NOMO-1 (cell line): ENCODE results near the gene HECW1.
"Not testable (repeated sequence)": the region's sequence is repeated elsewhere in the genome, so short reads cannot be mapped to it uniquely, and the experiment has no call there.

ENCODE experiments used
- DNase-seq, 2 experiments: peaks; one replicate each; lab custom pipeline; 2025; ENCODE audit not compliant: unreplicated experiment in 2 of 2; lab: John Stamatoyannopoulos, UW

The HECW1 gene

GRCh38 chr7:43589728-43590127, 477.3 kb downstream of the HECW1 start:
- DNase-seq, result no peak

DNA sequence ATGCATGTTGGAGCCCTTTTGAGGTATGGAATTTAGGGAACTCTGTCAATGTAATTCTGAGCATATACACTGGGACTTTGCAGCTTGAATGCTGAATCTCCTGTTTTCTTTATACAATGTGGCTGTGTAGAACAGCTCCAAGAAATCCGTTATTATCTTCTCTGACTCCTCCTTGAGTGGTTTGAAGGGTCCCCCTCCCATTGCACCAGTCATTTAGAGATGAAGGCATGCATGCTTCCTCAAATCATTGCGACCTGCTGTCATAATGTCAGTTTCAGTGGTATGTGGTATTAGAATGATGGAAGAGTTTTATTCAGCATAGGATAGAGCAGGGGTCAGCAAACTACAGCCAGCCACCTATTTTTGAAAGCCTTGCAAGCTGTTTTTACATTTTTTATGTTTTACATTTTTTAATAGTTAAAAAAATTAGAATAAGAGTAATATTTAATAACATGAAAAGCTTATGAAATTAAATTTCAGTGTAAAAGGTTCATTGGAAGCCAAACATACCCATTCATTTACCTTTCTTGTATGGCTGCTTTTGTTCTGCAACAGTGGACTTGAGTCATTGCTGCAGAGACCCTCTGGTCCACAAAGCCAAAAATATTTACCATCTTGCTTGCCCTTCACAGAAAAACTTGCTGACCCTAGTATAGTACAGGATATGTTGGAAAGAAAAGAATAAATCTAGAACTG, 478.6 kb downstream of the HECW1 start:
- DNase-seq, result peak in 1 of 2 experiments; percentile 48

DNA sequence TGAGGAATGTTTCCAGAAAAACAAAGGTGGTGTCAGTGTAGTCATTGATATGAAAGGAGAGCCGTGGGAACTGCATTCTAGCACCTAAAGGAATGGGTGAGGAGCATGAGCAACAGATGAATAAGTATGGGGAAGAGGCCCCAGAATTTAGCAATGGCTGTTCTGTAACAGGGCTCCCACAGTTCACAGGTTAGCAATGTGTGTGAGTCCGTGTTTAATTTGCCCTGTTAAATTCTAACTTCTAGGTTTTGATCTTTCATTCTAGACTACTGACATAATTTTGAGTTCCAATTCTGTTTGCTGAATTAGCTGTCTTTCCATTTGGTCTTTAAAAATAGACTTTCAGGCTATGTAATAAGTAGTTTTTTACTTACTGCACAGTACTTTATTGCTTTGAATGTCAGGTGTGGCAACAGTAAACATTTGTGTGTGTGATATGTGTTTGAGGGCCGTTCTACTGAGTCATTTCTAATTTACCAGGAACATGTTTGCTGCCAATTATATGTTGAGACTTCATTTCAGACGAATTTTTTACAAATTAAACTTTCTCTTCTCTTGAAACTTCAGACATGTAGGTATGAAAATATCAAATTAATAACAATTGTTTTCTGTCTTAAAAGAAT, 479.2 kb downstream of the HECW1 start:
- DNase-seq, result no peak

DNA sequence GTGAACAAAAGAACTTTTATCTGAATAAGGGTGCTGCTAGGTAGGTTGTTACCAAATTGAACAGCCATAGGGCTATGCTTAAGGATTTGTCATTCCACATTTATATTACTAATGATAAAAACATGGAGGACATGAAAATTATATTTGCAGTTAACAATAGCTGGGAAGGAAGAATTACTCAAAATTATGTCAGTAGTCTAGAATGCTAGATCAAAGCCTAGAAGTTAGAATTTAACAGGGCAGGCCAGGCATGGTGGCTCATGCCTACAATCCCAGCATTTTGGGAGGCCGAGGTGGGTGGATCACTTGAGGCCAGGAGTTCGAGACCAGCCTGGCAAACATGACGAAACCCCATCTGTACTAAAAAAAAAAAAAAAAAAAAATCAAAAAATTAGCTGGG, 479.9 kb downstream of the HECW1 start:
- no peak for DNase-seq

- DNase-seq, result no peak
Measured at GRCh38 chr7:43593010-43593409, 480.6 kb downstream of the HECW1 start.

GRCh38 chr7:43594020-43594419, 481.6 kb downstream of the HECW1 start:
- DNase-seq, result no peak

- DNase-seq, result not testable (repeated sequence)
Measured at GRCh38 chr7:43596426-43596825, 484.0 kb downstream of the HECW1 start.

GRCh38 chr7:43600056-43600455, 487.6 kb downstream of the HECW1 start:
- DNase-seq, result no peak

DNA sequence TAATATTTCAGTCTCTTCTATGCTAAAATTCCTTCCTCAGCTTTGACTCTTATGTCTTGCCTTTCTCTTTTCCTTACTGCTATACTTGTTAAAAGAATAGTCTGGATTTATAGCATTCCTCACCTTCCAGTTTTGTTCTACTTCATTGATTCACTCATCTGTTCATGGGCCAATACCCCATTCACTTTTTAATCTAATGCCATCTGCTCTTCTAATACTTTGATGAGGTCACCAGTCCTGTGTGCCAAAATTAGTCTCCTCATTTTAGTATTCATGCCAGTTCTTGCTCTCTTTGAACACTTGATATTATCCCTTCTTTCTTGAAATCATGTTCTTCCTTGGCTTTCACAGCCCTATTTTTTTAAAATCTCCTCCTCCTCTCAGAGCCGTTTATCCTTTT, 489.8 kb downstream of the HECW1 start:
- no peak for DNase-seq

DNA sequence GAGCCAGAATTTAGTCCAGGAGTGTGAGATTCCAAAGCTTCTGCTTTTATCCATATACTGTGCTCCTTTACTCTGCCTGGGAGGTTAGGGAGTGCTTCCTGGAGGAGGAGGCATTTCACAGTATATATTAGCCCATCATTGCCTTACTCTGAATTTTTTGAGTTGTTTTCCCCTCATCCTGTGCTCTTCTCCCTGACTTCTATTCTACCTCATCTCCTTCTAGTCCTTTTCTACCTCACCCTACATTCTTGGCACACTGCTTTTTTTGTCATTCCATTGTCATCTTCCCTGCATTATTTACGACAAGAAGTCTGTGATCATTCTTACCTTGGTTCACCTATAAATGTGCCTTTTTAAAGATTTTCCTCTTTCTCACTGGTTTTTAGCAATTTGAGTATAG, 491.8 kb downstream of the HECW1 start:
- no peak for DNase-seq

- DNase-seq, result no peak
Measured at GRCh38 chr7:43609097-43609496, 496.6 kb downstream of the HECW1 start.

DNA sequence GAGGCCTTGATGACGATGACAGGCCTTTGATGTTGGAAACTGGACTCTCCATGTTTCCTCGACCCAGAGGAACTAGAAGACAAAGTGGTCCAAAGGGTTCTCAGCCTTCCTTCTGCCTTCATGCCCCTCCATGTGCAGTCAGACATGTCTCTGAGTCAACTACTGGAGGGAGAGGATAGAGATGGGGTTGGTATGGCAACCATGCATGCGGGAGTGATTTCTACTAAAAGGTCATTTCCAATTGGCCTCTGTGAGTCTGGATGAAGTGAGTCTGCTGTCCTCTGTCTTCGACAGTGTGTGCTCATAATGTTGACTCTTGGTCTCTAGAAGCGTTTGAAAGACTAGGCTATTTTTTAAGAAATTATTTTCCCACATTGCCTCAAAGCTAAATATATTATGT, 499.7 kb downstream of the HECW1 start:
- no peak for DNase-seq

DNA sequence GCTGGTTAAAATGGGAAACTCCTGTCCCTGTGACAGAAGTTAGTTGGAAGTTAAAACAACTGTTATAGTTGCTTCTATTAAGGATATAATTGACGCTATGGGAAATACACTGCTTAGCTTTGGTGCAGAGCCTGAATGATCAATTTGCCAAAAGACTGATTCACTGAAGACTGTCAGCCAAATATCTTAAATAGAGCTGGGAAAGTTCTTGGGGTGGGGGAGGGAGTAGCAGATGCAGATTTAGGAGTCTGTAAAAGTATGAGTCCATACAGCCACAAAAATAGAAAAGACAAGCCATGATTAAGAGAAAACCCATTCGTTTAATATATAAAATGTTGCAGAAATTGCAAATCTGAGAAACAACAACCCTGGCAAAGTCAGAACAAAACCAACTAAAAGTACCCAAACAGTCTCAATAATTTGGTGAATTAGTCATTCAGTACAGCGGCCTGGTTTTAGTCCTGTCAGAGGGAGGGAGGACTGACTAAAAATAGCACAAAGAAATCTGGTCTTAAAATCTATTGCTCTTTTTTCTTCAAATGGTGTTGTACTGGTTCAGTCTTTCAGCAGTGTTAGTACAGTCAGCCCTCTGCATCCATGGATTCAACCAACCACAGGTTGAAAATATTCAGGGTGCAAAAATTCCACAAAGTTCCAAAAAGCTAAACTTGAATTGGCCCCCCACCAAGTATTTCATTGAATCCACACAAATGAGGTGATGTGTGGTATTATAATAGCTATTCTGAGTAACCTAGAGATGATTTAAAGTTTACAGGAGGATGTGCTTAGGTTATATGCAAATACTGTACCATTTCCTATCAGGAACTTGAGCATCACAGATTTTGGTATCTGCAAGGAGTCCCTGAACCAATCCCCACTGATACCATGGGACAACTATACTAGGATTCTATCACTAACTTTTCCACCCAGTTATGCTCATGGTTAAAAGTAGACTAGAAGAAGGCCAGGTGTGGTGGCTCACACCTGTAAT, 500.4 kb downstream of the HECW1 start:
- DNase-seq, result no peak
